HG03439 (cell line): ENCODE results near the gene P4HA2.
"Not testable (repeated sequence)": the region's sequence is repeated elsewhere in the genome, so short reads cannot be mapped to it uniquely, and the experiment has no call there.

Source experiments
- ATAC-seq: cut with Tn5 transposase; IDR thresholded peaks from one replicate; pipeline ENCODE4 v1.9.1; 2021; ENCODE audit warnings: mild to moderate bottlenecking, moderate library complexity; ENCODE audit not compliant: unreplicated experiment

The P4HA2 gene

GRCh38 chr5:132203916-132204315 is 23.7 kb downstream of the P4HA2 start:
- ATAC-seq, result no peak

DNA sequence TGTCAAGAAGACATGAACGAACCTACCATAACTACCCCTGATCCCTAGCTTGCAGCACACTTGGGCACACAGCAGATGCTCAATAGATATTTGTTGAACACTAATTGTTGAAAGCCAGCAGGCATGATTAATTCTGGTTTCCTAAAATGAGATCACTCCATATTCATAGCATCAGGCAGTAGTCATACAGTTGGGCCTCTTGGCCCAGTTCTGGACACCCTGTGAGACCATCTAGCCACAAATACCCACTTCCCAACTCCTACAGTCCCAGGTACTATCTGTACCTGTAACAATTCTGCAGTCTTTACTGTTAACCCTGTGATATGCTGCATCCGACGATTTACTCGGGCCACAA is 24.2 kb downstream of the P4HA2 start:
- ATAC-seq, result no peak

GRCh38 chr5:132202711-132203463 is 24.8 kb downstream of the P4HA2 start:
- no peak for ATAC-seq

GRCh38 chr5:132199116-132199680 is 28.5 kb downstream of the P4HA2 start:
- no peak for ATAC-seq

DNA sequence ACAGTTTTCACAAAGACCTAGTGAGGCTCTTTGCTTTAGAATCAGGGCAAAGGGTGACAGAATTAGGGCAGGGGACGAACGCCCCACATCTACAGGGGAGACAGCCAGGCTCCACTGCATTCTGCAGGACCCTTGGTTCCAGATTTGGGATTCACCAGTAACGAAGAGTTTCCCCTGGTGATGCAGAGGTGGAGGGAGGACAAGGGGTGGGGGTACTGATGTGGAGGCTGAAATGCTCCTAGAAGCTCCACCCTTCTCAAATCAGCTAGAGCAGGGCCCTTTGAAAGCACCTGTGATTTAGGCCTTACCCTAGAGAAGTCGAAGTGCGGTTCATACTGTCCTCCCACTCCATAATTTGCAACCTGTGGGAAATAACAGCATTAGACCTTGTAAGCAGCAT is 29.1 kb downstream of the P4HA2 start:
- no peak for ATAC-seq

GRCh38 chr5:132195727-132196126 is 31.9 kb downstream of the P4HA2 start:
- no peak for ATAC-seq

DNA sequence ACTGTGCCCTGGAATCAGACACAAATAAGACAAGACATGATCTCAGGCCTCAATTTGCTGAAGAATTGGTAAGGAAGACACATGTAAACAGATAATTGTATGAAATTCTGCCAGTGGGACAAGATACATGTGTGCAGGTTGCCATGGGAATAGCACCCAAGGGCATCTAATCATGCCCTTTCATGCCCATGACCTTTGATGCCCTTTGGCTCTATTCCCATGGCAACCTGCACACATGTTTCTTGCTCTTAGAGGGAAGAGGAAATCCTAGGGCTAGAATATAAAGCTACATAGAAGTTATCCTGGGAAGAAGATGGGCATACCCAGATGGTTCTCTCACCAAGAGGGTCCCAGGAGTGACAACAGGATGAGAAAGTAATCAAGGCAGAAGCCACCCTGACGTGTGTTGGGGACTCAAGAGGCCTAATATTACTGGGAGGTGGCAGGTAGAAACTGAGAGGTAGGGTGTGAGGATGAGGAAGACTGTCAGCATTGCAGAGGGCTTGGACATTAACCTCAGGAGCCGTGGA is 34.4 kb downstream of the P4HA2 start:
- no peak for ATAC-seq

GRCh38 chr5:132190161-132190817 is 37.4 kb downstream of the P4HA2 start:
- peak; percentile 80 for ATAC-seq

DNA sequence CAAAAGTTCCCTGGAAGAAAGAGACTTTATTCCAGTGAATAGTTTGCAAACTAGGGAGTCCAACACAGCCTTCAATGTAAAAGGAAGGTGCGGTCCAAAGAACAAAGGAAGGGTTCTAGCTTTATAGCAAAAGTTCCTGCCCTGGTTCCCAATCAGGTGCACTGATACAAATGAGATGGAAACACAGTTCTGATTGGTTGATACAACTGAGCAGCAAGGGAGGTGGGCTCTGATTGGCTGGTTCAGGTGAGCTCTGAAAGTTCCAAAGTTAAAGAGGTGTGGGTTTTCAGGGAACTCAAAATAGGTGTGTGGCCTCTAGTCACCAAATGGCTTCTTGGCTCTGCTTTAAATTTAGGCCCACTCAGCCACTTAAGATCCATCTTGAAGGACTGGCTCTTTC is 43.1 kb downstream of the P4HA2 start:
- ATAC-seq, result no peak

- ATAC-seq, result no peak
Measured at GRCh38 chr5:132183723-132184122, 43.9 kb downstream of the P4HA2 start.

- no peak for ATAC-seq
Measured at GRCh38 chr5:132182359-132183040, 45.2 kb downstream of the P4HA2 start.

DNA sequence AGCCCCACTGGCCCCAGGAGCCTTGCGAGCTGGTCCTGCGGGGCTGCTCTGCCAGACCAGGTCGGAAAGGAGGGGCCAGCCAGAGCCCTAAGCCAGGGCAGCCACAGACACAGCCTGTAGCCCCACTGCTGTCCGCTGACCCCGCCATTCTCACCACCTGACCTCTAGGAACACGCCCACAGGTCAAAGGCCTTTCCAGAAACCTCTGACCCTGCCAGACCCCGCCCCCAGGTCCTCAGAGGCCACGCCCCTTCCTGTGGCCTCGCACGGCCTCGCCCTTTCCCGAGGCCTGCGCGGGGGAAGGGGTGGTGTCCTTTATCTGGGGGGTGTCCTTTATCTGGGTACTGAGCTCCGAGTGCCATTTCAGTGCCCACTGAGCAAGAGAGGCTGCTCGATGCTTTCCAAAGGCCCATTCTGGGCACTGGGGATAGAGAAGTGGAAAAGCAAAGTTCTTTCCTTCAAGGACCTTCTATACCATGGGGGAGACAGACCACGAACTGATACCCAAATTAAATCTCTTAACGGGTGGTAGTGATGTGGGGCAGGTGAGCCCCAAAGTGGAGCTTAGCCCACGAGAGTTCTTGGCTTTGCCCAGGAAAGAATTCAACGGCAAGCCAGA is 46.5 kb downstream of the P4HA2 start:
- no peak for ATAC-seq

DNA sequence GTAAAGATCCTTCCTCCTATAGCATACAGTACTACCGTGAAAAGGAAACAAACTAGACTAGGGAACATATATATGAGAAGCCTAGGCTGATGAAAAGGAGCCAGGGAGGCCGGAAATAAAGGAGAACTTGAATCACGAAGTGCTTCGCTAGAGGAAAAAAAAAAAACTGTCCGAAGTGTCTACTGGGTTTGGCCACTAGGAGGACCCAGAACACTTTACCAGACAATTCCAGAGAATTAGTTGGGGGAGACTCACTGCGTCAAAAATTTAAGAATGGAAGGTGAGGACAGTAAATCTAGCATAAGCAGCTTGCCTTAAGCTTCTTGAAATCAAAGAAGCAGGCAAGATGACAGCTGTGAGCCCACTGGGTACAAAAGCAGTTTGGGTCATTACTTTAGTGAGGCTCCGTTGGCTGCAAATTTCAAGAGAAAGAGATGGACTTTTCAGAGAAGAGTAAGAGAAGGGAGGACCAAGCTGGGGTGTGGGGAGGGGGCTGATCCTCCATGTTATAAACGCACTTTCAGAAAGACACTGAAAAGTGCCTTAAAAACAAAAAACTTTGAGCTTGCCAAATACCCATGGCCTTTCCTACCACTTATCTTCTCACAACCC is 47.4 kb downstream of the P4HA2 start:
- ATAC-seq, result no peak

DNA sequence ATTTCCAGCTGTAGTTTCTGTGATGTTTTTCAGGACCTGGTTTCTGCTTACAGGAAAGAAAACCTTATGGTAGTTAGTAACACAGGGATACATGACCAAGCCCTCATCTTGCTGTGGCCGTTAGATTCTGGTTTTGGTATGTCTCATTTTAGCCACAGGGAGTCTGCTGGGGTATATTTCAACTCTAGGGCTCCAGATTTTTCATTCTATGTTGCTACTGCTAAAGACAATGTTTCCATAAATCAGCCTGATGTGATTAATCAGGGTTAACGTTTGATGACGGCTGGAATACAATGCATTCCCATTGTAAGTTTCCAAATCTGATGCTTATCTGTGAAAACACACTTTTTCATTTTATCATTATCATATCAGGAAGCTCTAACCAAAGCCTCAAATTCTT is 48.2 kb downstream of the P4HA2 start:
- ATAC-seq, result no peak

GRCh38 chr5:132177691-132178149 is 49.9 kb downstream of the P4HA2 start:
- no peak for ATAC-seq

GRCh38 chr5:132176987-132177386 is 50.7 kb downstream of the P4HA2 start:
- no peak for ATAC-seq

- no peak for ATAC-seq
Measured at GRCh38 chr5:132176521-132176945, 51.1 kb downstream of the P4HA2 start.

DNA sequence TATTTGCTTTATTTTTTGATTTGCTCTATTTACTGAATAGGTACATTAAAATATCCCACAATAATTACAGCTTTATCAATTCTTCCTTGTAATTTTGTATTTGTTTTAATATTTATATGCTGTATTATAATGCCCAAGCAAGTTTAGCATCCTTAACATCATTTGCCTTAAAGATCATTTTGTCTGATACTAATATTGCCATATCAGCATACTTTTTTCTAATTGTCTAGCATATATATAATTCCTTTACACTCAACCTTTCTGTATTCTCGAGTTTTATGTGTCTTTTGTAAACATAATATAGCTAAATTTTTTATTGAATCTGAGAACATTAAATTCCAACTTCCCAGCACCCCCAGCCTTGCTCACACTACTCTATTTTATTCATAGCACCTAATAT is 64.7 kb downstream of the P4HA2 start:
- no peak for ATAC-seq

DNA sequence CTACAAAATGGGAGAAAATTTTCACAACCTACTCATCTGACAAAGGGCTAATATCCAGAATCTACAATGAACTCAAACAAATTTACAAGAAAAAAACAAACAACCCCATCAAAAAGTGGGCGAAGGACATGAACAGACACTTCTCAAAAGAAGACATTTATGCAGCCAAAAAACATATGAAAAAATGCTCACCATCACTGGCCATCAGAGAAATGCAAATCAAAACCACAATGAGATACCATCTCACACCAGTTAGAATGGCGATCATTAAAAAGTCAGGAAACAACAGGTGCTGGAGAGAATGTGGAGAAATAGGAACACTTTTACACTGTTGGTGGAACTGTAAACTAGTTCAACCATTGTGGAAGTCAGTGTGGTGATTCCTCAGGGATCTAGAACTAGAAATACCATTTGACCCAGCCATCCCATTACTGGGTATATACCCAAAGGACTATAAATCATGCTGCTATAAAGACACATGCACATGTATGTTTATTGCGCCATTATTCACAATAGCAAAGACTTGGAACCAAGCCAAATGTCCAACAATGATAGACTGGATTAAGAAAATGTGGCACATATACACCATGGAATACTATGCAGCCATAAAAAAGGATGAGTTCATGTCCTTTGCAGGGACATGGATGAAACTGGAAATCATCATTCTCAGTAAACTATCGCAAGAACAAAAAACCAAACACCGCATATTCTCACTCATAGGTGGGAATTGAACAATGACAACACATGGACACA is 65.9 kb downstream of the P4HA2 start:
- ATAC-seq, result not testable (repeated sequence)

DNA sequence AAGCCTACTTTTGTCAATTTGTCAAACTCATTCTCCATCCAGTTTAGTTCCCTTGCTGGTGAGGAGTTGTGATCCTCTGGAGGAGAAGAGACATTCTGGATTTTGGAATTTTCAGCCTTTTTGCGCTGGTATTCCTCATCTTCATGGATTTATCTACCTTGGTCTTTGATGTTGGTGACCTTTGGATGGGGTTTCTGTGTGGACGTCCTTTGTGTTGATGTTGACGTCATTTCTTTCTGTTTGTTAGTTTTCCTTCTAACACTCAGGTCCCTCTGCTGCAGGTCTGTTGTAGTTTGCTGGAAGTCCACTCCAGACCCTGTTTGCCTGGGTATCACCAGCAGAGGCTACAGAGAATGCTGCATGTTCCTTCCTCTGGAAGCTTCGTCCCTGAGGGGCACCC is 71.2 kb downstream of the P4HA2 start:
- ATAC-seq, result no peak
